H1 (cell line): ENCODE measurements around the gene AMN. TPM values are rescaled to one million over a fixed set of nuclear protein-coding genes. Genes with fewer than 3 reads are reported as not detected.

Source experiments
- CTCF ChIA-PET: fragments of 300-600 bp; sonication (Branson Sonifier 250); formaldehyde crosslinking; loops from one replicate; lab custom pipeline; 2021; ENCODE audit not compliant: partially characterized antibody; lab: Charles Lee
- POLR2A ChIA-PET: fragments of 300-600 bp; sonication (Branson Sonifier 250); formaldehyde crosslinking; loops from one replicate; lab custom pipeline; 2021; ENCODE audit warnings: inconsistent platforms; ENCODE audit not compliant: partially characterized antibody; lab: Charles Lee
- DNase-seq, 2 experiments: peaks; one replicate each; pipeline versions ENCODE4 v3.0.0 to v3.0.0-alpha.2; 2010 to 2022; ENCODE audit warnings: low spot score in 2 of 2, low read depth in 1 of 2, mixed read lengths in 1 of 2
- FAIRE-seq: peaks from 2 replicates; lab custom pipeline; 2011; peaks lifted over from hg19 to GRCh38; lab: Jason Lieb, UNC
- H2AFZ ChIP-seq: 2 replicates; pipeline ENCODE4 v1.8.1; 2012; ENCODE audit warnings: low read length, inconsistent platforms
- H2AK5ac ChIP-seq: 2 replicates; pipeline ENCODE4 v1.6.1; 2013; ENCODE audit warnings: low read depth, low read length
- H2BK120ac ChIP-seq: replicated peaks from 2 replicates; pipeline ENCODE3; 2013; ENCODE audit warnings: low read depth, low read length, inconsistent platforms
- H2BK12ac ChIP-seq: 2 replicates; pipeline ENCODE4 v1.6.1; 2013; ENCODE audit warnings: low read depth, low read length
- H2BK15ac ChIP-seq: 2 replicates; pipeline ENCODE4 v1.6.1; 2013; ENCODE audit warnings: low read length
- H2BK20ac ChIP-seq: 2 replicates; pipeline ENCODE4 v1.6.1; 2013; ENCODE audit warnings: low read length
- H2BK5ac ChIP-seq: 2 replicates; pipeline ENCODE4 v1.6.1; 2013; ENCODE audit warnings: low read depth, low read length
- H3K14ac ChIP-seq: 2 replicates; pipeline ENCODE4 v1.6.1; 2013; ENCODE audit warnings: inconsistent platforms; ENCODE audit not compliant: insufficient read length
- H3K18ac ChIP-seq: 2 replicates; pipeline ENCODE4 v1.6.1; 2013; ENCODE audit warnings: low read length; ENCODE audit errors: extremely low read depth
- H3K23ac ChIP-seq: 2 replicates; pipeline ENCODE4 v1.6.1; 2013; ENCODE audit warnings: inconsistent platforms; ENCODE audit not compliant: insufficient read length
- H3K23me2 ChIP-seq: 2 replicates; pipeline ENCODE4 v1.6.1; 2013; ENCODE audit warnings: low read depth, low read length
- H3K27ac ChIP-seq: 2 replicates; pipeline ENCODE4 v1.6.1; 2011; ENCODE audit warnings: low read depth, low read length, inconsistent platforms
- H3K27me3 ChIP-seq, 4 experiments: replicated peaks in 1 of 4; 1 replicate in 1 of 4; 2 replicates in 3 of 4; pipeline versions ENCODE4 v1.6.1 to v1.8.1; 2011 to 2013; ENCODE audit warnings: low read length in 3 of 4, mild to moderate bottlenecking in 3 of 4, inconsistent platforms in 2 of 4, mixed read lengths in 2 of 4, moderate library complexity in 1 of 4; ENCODE audit not compliant: control insufficient read depth in 3 of 4, insufficient read depth in 3 of 4; ENCODE audit errors: extremely low read depth in 1 of 4
- H3K36me3 ChIP-seq, 4 experiments: 2 replicates each; pipeline versions ENCODE4 v1.6.1 to v1.8.1; 2011 to 2013; ENCODE audit warnings: mild to moderate bottlenecking in 4 of 4, low read length in 3 of 4, moderate library complexity in 2 of 4, control low read depth in 1 of 4, inconsistent platforms in 1 of 4; ENCODE audit not compliant: insufficient read depth in 4 of 4, control insufficient read depth in 2 of 4
- H3K4ac ChIP-seq: replicated peaks from 2 replicates; pipeline ENCODE3; 2013; ENCODE audit warnings: low read length, low read depth, mixed read lengths, inconsistent platforms; ENCODE audit not compliant: insufficient read length
- H3K4me1 ChIP-seq, 4 experiments: replicated peaks in 1 of 4; 1 replicate in 1 of 4; 2 replicates in 3 of 4; pipeline versions ENCODE4 v1.6.1 to v1.8.1; 2011 to 2013; ENCODE audit warnings: low read length in 3 of 4, inconsistent platforms in 2 of 4, mixed read lengths in 1 of 4; ENCODE audit not compliant: insufficient read depth in 4 of 4, control insufficient read depth in 3 of 4
- H3K4me2 ChIP-seq, 2 experiments: 2 replicates each; pipeline versions ENCODE4 v1.6.1 to v1.8.1; 2011 to 2013; ENCODE audit warnings: low read depth in 2 of 2, low read length in 2 of 2, control low read depth in 1 of 2, inconsistent platforms in 1 of 2, mild to moderate bottlenecking in 1 of 2; ENCODE audit not compliant: insufficient read depth in 1 of 2
- H3K4me3 ChIP-seq, 4 experiments: fragments of 200-600, 300-600 bp in 1 of 4; sonication (generic), shearing (Covaris generic), sonication (Bioruptor Twin) in 1 of 4; 2 replicates each; pipeline versions ENCODE4 v1.5.1 to v1.8.1; 2011 to 2016; ENCODE audit warnings: low read length in 4 of 4, low read depth in 3 of 4, control low read depth in 2 of 4, inconsistent platforms in 2 of 4, mild to moderate bottlenecking in 2 of 4, mixed read lengths in 1 of 4, moderate library complexity in 1 of 4; ENCODE audit not compliant: insufficient read depth in 2 of 4; ENCODE audit errors: extremely low read depth in 1 of 4
- H3K56ac ChIP-seq: replicated peaks from 2 replicates; pipeline ENCODE3; 2013; ENCODE audit warnings: low read depth, mild to moderate bottlenecking, mixed read lengths, low read length, inconsistent platforms; ENCODE audit not compliant: insufficient read length
- H3K79me1 ChIP-seq: 2 replicates; pipeline ENCODE4 v1.6.1; 2013; ENCODE audit warnings: low read depth, low read length, control low read depth
- H3K79me2 ChIP-seq, 2 experiments: 2 replicates each; pipeline versions ENCODE4 v1.6.1 to v1.8.1; 2012 to 2013; ENCODE audit warnings: low read length in 2 of 2, mild to moderate bottlenecking in 2 of 2, inconsistent platforms in 1 of 2; ENCODE audit not compliant: insufficient read depth in 2 of 2, control insufficient read depth in 1 of 2
- H3K9ac ChIP-seq, 4 experiments: replicated peaks in 1 of 4; 1 replicate in 1 of 4; 2 replicates in 3 of 4; pipeline versions ENCODE4 v1.6.1 to v1.8.1; 2011 to 2013; ENCODE audit warnings: low read depth in 3 of 4, low read length in 3 of 4, control low read depth in 2 of 4, mild to moderate bottlenecking in 2 of 4, moderate library complexity in 2 of 4, inconsistent platforms in 1 of 4; ENCODE audit errors: extremely low read depth in 1 of 4
- H3K9me3 ChIP-seq, 2 experiments: 2 replicates each; pipeline versions ENCODE4 v1.6.1 to v1.8.1; 2012 to 2013; ENCODE audit warnings: mild to moderate bottlenecking in 2 of 2, moderate library complexity in 2 of 2, control low read depth in 1 of 2, inconsistent platforms in 1 of 2, low read depth in 1 of 2, low read length in 1 of 2, mixed read lengths in 1 of 2; ENCODE audit not compliant: insufficient read depth in 2 of 2
- H4K20me1 ChIP-seq, 2 experiments: replicated peaks in 1 of 2; 2 replicates each; pipeline versions ENCODE3 to v1.8.1; 2011 to 2013; ENCODE audit warnings: inconsistent platforms in 2 of 2, low read length in 2 of 2, mild to moderate bottlenecking in 1 of 2; ENCODE audit not compliant: insufficient read depth in 2 of 2, control insufficient read depth in 1 of 2
- H4K5ac ChIP-seq: 2 replicates; pipeline ENCODE4 v1.6.1; 2013; ENCODE audit warnings: low read length, low read depth, mixed read lengths, inconsistent platforms; ENCODE audit not compliant: insufficient read length
- H4K8ac ChIP-seq: 2 replicates; pipeline ENCODE4 v1.8.0; 2013; ENCODE audit warnings: mild to moderate bottlenecking, moderate library complexity, low read length, inconsistent platforms; ENCODE audit not compliant: insufficient read depth; ENCODE audit errors: extremely low read depth
- H4K91ac ChIP-seq: replicated peaks from 2 replicates; pipeline ENCODE3; 2013; ENCODE audit warnings: low read length, mixed read lengths, inconsistent platforms; ENCODE audit not compliant: insufficient read length
- TAF1 ChIP-seq: IDR thresholded peaks from 2 replicates; pipeline ENCODE4 v1.6.1; 2011; ENCODE audit warnings: mild to moderate bottlenecking, low read depth, low read length
- WGBS, 2 experiments: shearing (Covaris generic) in 1 of 2; methylation state at CpG; one replicate each; pipeline versions ENCODE4 v1.1.6 to v1.1.7; 2013 to 2015; ENCODE audit warnings: low lambda C conversion rate in 2 of 2, mixed read lengths in 2 of 2, inconsistent platforms in 1 of 2, low coverage in 1 of 2, missing lambda C conversion rate in 1 of 2; ENCODE audit not compliant: insufficient replicate concordance in 2 of 2, insufficient coverage in 1 of 2, insufficient read length in 1 of 2; ENCODE audit errors: extremely low coverage in 1 of 2, missing lambda C conversion rate in 1 of 2; 5-methylcytosine and 5-hydroxymethylcytosine counted together
- polyA plus RNA-seq, 7 experiments: library from polyadenylated mRNA; depleted of rRNA in 3 of 7; stranded (reverse) in 5 of 7; unstranded in 2 of 7; fragments of >200 nt in 5 of 7; fragments of 200-250 nt in 2 of 7; gene quantifications; 1 replicate in 5 of 7; 2 replicates in 1 of 7; 4 replicates in 1 of 7; pipeline versions ENCODE4 v1.2.1 to v1.2.3, GENCODE V29; 2011 to 2013; ENCODE audit warnings: missing spikeins in 2 of 7, mixed read lengths in 2 of 7
- total RNA-seq: library from RNA; stranded (reverse); fragmentation: NEBNext Ultra II Directional; extraction: Animal tissue kit (Norgen Biotek cat#: 25700); gene quantifications from 2 replicates; pipeline ENCODE4 v1.2.1, GENCODE V29; 2021

AMN gene
- total and polyA plus RNA-seq, 2 of the 8 experiments (the other 6 are each of a cell fraction or from before 2014, with no cell fraction given) = 0.77 to 1.5 TPM

DNA sequence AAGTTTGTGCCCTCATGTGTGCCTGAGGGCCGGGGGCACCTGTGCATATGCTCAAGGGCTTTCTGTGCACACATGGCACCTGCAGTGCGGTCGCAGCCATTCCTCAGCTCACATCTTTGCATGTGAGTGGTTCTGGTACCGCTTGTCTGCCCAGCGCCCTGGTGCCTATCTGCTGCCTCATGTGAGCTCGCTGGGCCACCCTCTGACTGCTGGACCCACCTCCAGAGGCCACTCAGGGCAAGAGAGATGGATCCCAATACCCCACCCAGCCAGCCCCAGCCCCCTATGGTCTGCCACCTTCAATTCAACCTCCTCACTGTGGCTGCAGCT is 5.4 kb upstream of the AMN start:
- no peak overlapping the region for H4K91ac ChIP-seq
- no peak overlapping the region for H2BK12ac ChIP-seq
- H3K9me3 ChIP-seq = no peaks in the 10 kb centered on the region; a peak in 1 of 4 replicates
- no peak overlapping the region for H3K4ac ChIP-seq
- no peak overlapping the region; the same call in 1 of the 2 replicates for H4K8ac ChIP-seq
- H3K27ac ChIP-seq = no peak overlapping the region
- no peak overlapping the region for H2BK120ac ChIP-seq
- POLR2A ChIA-PET = interaction anchor here (0.8 kb wide), 1 partner anchor 142 kb away, joined by 3 read pairs; no protein-coding TSS in a partner anchor
- no peak overlapping the region for H3K56ac ChIP-seq
- H3K4me3 ChIP-seq = no peak overlapping the region
- no peaks in the 10 kb centered on the region for H3K36me3 ChIP-seq
- peaks cover 0 to 11% of the 10 kb centered on the region in 2 experiments for H4K20me1 ChIP-seq
- H3K27me3 ChIP-seq = peaks cover 0 to 3% (median 3%) of the 10 kb centered on the region in 4 experiments; a peak in 5 of 7 replicates
- H2AFZ ChIP-seq = no peak overlapping the region
- H2BK15ac ChIP-seq = peak overlapping the region; percentile 76; the same call in 1 of the 2 replicates
- H3K4me2 ChIP-seq = no peak overlapping the region
- no peak overlapping the region for H3K9ac ChIP-seq
- CTCF ChIA-PET = interaction anchor here (1.0 to 2.9 kb wide), 7 partner anchors 14 to 223 kb away, joined by 3 to 18 read pairs (median 4); no protein-coding TSS in a partner anchor
- no peaks in the 10 kb centered on the region for H3K79me2 ChIP-seq
- H2BK5ac ChIP-seq = no peak overlapping the region
- H2BK20ac ChIP-seq = no peak overlapping the region
- WGBS, 2 experiments = 94% methylated on average over 6 of the region's 6 CpGs; no CpG with 5 or more reads in 1 of the 2 experiments
- H3K14ac ChIP-seq = no peak overlapping the region
- no peak for DNase-seq
- H4K5ac ChIP-seq = no peak overlapping the region
- no peak for FAIRE-seq
- no peak overlapping the region for H2AK5ac ChIP-seq
- TF ChIP-seq TAF1 = no peak
- H3K18ac ChIP-seq = no peak overlapping the region
- H3K23me2 ChIP-seq = peaks cover 25% of the 10 kb centered on the region; the same call in 1 of the 2 replicates
- no peaks in the 10 kb centered on the region; a peak in 1 of 7 replicates for H3K4me1 ChIP-seq
- H3K79me1 ChIP-seq = no peaks in the 10 kb centered on the region
- H3K23ac ChIP-seq = no peak overlapping the region
